Measurements from ENCODE around the gene CD24.

DNA sequence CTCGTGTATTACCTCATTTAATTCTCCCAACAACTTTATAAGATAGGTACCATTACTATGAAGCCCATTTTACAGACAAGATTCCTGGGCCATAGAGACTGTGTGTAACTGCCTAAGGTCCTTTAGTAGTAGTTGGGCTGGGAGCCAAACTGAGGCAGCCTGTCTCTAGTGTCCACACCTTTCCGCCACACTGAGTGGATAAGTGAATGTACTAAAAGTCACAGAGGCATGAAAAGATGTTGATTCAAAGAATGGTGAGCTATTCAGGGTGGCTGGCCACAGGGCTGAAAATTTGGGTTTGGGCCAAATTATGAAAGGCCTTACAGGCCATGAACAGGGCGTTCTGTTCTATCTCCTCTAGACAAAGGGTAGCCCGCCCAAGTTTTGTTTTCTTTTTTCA is 11.0 kb downstream of the CD24 start:
- TF ChIP-seq, protein P1, sequence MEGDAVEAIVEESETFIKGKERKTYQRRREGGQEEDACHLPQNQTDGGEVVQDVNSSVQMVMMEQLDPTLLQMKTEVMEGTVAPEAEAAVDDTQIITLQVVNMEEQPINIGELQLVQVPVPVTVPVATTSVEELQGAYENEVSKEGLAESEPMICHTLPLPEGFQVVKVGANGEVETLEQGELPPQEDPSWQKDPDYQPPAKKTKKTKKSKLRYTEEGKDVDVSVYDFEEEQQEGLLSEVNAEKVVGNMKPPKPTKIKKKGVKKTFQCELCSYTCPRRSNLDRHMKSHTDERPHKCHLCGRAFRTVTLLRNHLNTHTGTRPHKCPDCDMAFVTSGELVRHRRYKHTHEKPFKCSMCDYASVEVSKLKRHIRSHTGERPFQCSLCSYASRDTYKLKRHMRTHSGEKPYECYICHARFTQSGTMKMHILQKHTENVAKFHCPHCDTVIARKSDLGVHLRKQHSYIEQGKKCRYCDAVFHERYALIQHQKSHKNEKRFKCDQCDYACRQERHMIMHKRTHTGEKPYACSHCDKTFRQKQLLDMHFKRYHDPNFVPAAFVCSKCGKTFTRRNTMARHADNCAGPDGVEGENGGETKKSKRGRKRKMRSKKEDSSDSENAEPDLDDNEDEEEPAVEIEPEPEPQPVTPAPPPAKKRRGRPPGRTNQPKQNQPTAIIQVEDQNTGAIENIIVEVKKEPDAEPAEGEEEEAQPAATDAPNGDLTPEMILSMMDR (IDR thresholded peaks at IDR 0.05) = no peak
- TF ChIP-seq POLR2A (IDR thresholded peaks at IDR 0.05) = no peak

Measured in uterus (tissue), 2 donors.